Measurements from ENCODE around the gene LCE1B.

LCE1B gene

GRCh38 chr1:152859696-152860095 lies 47.9 kb downstream of the LCE1B start, which contains the start of gene LCE7A:
LCE7A (plus strand) TSS chr1:152859996; CDS start chr1:152860698, 702 bp downstream.
- TF ChIP-seq ZFX (IDR thresholded peaks at IDR 0.05): no peak
- TF ChIP-seq CTCF (conservative IDR thresholded peaks at IDR 0.05): no peak
- no peak within 1 kb of the TSS for H3K27ac ChIP-seq

GRCh38 chr1:152860129-152860528 lies 48.4 kb downstream of the LCE1B start:
- TF ChIP-seq CTCF (conservative IDR thresholded peaks at IDR 0.05): no peak
- no peak for TF ChIP-seq ZFX (IDR thresholded peaks at IDR 0.05)
- H3K27ac ChIP-seq: no peak overlapping the region

- TF ChIP-seq CTCF (conservative IDR thresholded peaks at IDR 0.05) (no peak), ZFX (IDR thresholded peaks at IDR 0.05) (no peak)
- H3K27ac ChIP-seq: no peak overlapping the region
Observed at GRCh38 chr1:152861374-152861773, 49.6 kb downstream of the LCE1B start.

All from C4-2B (cell line).